Measurements from ENCODE around the gene NAGK. TPM values are rescaled to one million over a fixed set of nuclear protein-coding genes. Genes with fewer than 3 reads are reported as not detected.

The NAGK gene
- total and polyA plus RNA-seq, 2 experiments from 2014 or later, result 47.0 to 55.6 TPM

DNA sequence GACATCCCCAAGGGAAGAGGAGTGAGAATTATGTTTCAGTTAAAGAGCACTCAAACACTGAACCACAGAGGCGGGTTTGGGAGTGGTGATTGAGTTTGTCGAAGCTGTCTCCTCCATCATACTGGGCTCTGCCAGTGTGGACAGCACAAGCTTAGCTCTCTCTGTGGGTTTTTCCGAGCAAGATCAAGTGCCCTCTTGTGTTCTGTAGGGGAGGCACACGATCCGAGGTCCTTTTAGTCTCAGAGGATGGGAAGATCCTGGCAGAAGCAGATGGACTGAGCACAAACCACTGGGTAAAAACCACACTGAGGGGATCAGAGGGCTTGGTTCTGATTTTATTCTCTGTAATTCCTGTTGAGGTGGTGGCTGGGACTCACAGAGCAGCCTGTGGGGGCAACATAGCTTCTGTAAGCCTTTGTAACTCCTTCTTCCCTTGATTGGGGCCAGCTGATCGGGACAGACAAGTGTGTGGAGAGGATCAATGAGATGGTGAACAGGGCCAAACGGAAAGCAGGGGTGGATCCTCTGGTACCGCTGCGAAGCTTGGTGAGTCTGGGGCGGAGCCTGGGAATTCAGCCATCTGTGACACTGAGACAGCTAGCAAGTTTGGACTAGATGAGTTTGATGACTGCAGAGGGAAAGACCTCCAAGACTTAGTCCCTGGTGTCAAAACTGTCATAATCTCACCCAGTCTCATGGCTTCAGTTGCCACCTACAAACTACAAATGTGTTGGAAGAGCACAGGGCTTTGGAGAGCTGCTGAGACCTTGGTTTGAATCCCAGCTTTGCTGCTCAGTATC is 2.0 kb downstream of the NAGK start (continued):
- TF ChIP-seq, protein P1, sequence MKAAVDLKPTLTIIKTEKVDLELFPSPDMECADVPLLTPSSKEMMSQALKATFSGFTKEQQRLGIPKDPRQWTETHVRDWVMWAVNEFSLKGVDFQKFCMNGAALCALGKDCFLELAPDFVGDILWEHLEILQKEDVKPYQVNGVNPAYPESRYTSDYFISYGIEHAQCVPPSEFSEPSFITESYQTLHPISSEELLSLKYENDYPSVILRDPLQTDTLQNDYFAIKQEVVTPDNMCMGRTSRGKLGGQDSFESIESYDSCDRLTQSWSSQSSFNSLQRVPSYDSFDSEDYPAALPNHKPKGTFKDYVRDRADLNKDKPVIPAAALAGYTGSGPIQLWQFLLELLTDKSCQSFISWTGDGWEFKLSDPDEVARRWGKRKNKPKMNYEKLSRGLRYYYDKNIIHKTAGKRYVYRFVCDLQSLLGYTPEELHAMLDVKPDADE (IDR thresholded peaks at IDR 0.05), result no peak

DNA sequence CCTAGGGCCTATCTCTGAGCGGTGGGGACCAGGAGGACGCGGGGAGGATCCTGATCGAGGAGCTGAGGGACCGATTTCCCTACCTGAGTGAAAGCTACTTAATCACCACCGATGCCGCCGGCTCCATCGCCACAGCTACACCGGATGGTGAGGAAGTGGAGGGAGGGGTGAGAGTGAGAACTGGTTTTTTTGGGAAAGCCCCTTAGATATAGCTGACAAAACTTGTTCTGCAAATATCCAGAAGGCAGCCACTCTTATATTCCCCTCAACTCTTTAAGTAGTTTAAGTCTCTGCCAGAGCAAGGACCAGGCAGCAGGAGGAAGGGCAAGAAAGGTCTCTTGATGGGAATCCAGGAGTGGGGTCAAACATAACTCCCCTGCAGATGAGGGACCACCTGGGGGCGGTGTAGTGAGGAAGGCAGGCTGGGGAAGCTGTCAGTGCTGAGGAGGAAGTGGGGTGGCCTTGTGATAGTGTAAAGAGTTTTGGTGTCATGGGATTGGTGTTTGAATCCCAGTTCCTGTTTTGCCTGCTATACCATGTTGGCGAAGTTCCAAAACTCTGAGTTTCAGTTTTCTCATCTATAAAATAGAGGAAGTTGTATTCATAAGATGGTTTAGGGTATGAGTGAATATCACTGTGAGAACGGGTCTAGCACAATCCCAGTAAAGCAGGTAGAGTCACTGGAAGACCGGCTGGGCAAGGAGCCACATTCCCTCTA is 3.4 kb downstream of the NAGK start:
- Histone ChIP-seq H3K36me3 (ENCODE audit: insufficient read depth) (no peaks in the 10 kb centered on the region; the same call in 1 of the 2 replicates), H3F3A (replicated peaks; ENCODE audit: low read depth) (0 out of 2 replicates have a peak, but pooled peaks cover 3% of the 10 kb centered on the region), H3K4me2 (no peak overlapping the region), H3K27me3 (ENCODE audit: insufficient read depth) (no peaks in the 10 kb centered on the region), H3K4me3 (no peak overlapping the region), H4K20me1 (replicated peaks; ENCODE audit: insufficient read depth) (peaks cover 7% of the 10 kb centered on the region; the same call in 1 of the 2 replicates), H2AFZ (no peak overlapping the region), H3K4me1 (ENCODE audit: insufficient read depth) (peaks cover 13% of the 10 kb centered on the region), H3K27ac (ENCODE audit: low read depth) (no peak overlapping the region), H3K9me2 (ENCODE audit: insufficient read depth) (no peaks in the 10 kb centered on the region), H3K79me2 (replicated peaks; ENCODE audit: insufficient read depth) (peaks cover 19% of the 10 kb centered on the region)
- H3K27ac Mint-ChIP-seq, result no peak overlapping the region; the same call in 1 of the 2 replicates
- H3K4me1 Mint-ChIP-seq, result peaks cover 17% of the 10 kb centered on the region
- no peaks in the 10 kb centered on the region for H3K9me3 Mint-ChIP-seq
- ATAC-seq, result no peak
- H3K4me3 Mint-ChIP-seq, result no peak overlapping the region
- peak; percentile 47 for DNase-seq (ENCODE audit: low spot score)
- H3K27me3 Mint-ChIP-seq (ENCODE audit: insufficient read depth, low read depth, poor library complexity), result peaks cover 11% of the 10 kb centered on the region
- peaks cover 23% of the 10 kb centered on the region for H3K36me3 Mint-ChIP-seq (ENCODE audit: low read depth)
- TF ChIP-seq ZNF331 (CRISPR knock-in tag; IDR thresholded peaks at IDR 0.05; ENCODE audit: low read depth) (no peak), EZH2 (IDR thresholded peaks at IDR 0.05; ENCODE audit: low read depth, unreplicated experiment) (no peak), EZH2phosphoT487 (IDR thresholded peaks at IDR 0.05; ENCODE audit: unreplicated experiment) (no peak), CREB1 (CRISPR knock-in tag; IDR thresholded peaks at IDR 0.05; ENCODE audit: low read depth) (no peak)
- TF ChIP-seq, protein P1 (IDR thresholded peaks at IDR 0.05), result no peak
- TF ChIP-seq, protein P2, sequence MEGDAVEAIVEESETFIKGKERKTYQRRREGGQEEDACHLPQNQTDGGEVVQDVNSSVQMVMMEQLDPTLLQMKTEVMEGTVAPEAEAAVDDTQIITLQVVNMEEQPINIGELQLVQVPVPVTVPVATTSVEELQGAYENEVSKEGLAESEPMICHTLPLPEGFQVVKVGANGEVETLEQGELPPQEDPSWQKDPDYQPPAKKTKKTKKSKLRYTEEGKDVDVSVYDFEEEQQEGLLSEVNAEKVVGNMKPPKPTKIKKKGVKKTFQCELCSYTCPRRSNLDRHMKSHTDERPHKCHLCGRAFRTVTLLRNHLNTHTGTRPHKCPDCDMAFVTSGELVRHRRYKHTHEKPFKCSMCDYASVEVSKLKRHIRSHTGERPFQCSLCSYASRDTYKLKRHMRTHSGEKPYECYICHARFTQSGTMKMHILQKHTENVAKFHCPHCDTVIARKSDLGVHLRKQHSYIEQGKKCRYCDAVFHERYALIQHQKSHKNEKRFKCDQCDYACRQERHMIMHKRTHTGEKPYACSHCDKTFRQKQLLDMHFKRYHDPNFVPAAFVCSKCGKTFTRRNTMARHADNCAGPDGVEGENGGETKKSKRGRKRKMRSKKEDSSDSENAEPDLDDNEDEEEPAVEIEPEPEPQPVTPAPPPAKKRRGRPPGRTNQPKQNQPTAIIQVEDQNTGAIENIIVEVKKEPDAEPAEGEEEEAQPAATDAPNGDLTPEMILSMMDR (conservative IDR thresholded peaks at IDR 0.05; ENCODE audit: low read depth in 2 of 2), result peak; percentile 39 to 57

All from GM23338 (cell line).